ENCODE data around the gene ZBTB32.
"Not testable (repeated sequence)": the region's sequence is repeated elsewhere in the genome, so short reads cannot be mapped to it uniquely, and the experiment has no call there.

The ZBTB32 gene

GRCh38 chr19:35719402-35720162 lies 15.2 kb downstream of the ZBTB32 start:
- in situ Hi-C loops (cut with HindIII; ENCODE audit: low sequenced_read_pairs): no loop called here

- in situ Hi-C loops (cut with HindIII; ENCODE audit: low sequenced_read_pairs): no loop called here
Measured at GRCh38 chr19:35720163-35720524, 15.8 kb downstream of the ZBTB32 start.

GRCh38 chr19:35720648-35721047 lies 16.3 kb downstream of the ZBTB32 start:
- in situ Hi-C loops (cut with HindIII; ENCODE audit: low sequenced_read_pairs): no loop called here

- in situ Hi-C loops (cut with HindIII; ENCODE audit: low sequenced_read_pairs): no loop called here
Measured at GRCh38 chr19:35721374-35721773, 17.0 kb downstream of the ZBTB32 start.

- in situ Hi-C loops (cut with HindIII; ENCODE audit: low sequenced_read_pairs): no loop called here
Measured at GRCh38 chr19:35722461-35722860, 18.1 kb downstream of the ZBTB32 start.

GRCh38 chr19:35722897-35723296 lies 18.5 kb downstream of the ZBTB32 start:
- in situ Hi-C loops (cut with HindIII; ENCODE audit: low sequenced_read_pairs): no loop called here

GRCh38 chr19:35723671-35724070 lies 19.3 kb downstream of the ZBTB32 start:
- in situ Hi-C loops (cut with HindIII; ENCODE audit: low sequenced_read_pairs): no loop called here

GRCh38 chr19:35724132-35724531 lies 19.8 kb downstream of the ZBTB32 start:
- in situ Hi-C loops (cut with HindIII; ENCODE audit: low sequenced_read_pairs): not testable (repeated sequence)

- in situ Hi-C loops (cut with HindIII; ENCODE audit: low sequenced_read_pairs): no loop called here
Measured at GRCh38 chr19:35724560-35724959, 20.2 kb downstream of the ZBTB32 start.

- in situ Hi-C loops (cut with HindIII; ENCODE audit: low sequenced_read_pairs): no loop called here
Measured at GRCh38 chr19:35725216-35725861, 21.0 kb downstream of the ZBTB32 start.

- in situ Hi-C loops (cut with HindIII; ENCODE audit: low sequenced_read_pairs): no loop called here
Measured at GRCh38 chr19:35727053-35727955, 22.9 kb downstream of the ZBTB32 start.

GRCh38 chr19:35727956-35728706 lies 23.8 kb downstream of the ZBTB32 start:
- in situ Hi-C loops (cut with HindIII; ENCODE audit: low sequenced_read_pairs): no loop called here

GRCh38 chr19:35729021-35729420 lies 24.7 kb downstream of the ZBTB32 start:
- in situ Hi-C loops (cut with HindIII; ENCODE audit: low sequenced_read_pairs): no loop called here

- in situ Hi-C loops (cut with HindIII; ENCODE audit: low sequenced_read_pairs): no loop called here
Measured at GRCh38 chr19:35729763-35730162, 25.4 kb downstream of the ZBTB32 start.

- in situ Hi-C loops (cut with HindIII; ENCODE audit: low sequenced_read_pairs): no loop called here
Measured at GRCh38 chr19:35730326-35730725, 26.0 kb downstream of the ZBTB32 start.

- in situ Hi-C loops (cut with HindIII; ENCODE audit: low sequenced_read_pairs): no loop called here
Measured at GRCh38 chr19:35731353-35731752, 27.0 kb downstream of the ZBTB32 start.

GRCh38 chr19:35731779-35732405 lies 27.5 kb downstream of the ZBTB32 start:
- in situ Hi-C loops (cut with HindIII; ENCODE audit: low sequenced_read_pairs): no loop called here

- in situ Hi-C loops (cut with HindIII; ENCODE audit: low sequenced_read_pairs): no loop called here
Measured at GRCh38 chr19:35732540-35733179, 28.3 kb downstream of the ZBTB32 start.

GRCh38 chr19:35733180-35734125 lies 29.1 kb downstream of the ZBTB32 start:
- in situ Hi-C loops (cut with HindIII; ENCODE audit: low sequenced_read_pairs): no loop called here

All from DLD1 (cell line).